Measurements from ENCODE around the gene BRAT1. TPM values are rescaled to one million over a fixed set of nuclear protein-coding genes. Genes with fewer than 3 reads are reported as not detected.

Gene BRAT1
- total and polyA plus RNA-seq, 8 donors: 16.3 to 119 (median 27.4) TPM

DNA sequence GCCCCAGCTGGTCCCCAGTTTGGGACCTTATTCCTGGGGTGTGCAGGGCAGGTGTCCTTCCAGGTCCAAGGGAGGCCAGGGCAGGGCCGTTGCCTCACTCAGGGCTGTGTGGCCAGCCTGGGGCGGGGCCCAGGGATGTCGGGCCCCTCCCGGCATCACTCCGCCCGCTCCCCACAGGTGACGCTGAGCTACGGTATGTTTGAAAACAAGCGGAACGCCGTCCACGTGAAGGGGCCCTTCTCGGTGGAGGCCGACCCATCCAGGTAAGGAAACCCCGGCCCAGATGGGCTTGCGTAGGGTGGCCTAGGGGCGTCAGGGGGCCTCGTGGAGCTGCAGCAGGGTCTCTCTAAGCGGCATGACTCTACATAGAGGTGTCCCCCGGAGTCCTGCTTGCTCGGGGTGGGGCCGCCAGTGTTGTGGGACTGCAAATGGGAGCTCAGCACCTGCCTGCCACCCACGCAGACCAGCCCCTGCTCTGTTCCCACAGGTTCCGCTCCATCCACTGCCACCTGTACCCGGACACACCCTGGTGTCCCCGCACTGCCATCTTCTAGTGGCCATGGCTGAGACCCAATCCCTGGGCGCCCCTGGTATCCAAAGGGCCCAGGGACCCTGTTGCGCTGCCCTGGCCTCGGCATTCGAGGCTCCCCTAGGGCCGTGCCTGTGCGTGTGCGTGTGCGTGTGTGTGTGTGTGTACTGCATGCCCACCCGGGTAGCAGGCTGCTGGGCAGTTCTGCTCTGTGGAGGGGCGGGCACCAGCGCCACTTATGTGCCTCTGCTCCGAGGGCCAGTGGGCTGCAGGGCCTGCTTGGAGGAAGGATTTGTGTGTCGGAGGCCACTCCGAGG is 28.4 kb downstream of the BRAT1 start:
- TF ChIP-seq EP300 (IDR thresholded peaks at IDR 0.05) (no peak), POLR2A (IDR thresholded peaks at IDR 0.05) (no peak), POLR2AphosphoS5 (IDR thresholded peaks at IDR 0.05) (no peak)
- TF ChIP-seq, protein P1, sequence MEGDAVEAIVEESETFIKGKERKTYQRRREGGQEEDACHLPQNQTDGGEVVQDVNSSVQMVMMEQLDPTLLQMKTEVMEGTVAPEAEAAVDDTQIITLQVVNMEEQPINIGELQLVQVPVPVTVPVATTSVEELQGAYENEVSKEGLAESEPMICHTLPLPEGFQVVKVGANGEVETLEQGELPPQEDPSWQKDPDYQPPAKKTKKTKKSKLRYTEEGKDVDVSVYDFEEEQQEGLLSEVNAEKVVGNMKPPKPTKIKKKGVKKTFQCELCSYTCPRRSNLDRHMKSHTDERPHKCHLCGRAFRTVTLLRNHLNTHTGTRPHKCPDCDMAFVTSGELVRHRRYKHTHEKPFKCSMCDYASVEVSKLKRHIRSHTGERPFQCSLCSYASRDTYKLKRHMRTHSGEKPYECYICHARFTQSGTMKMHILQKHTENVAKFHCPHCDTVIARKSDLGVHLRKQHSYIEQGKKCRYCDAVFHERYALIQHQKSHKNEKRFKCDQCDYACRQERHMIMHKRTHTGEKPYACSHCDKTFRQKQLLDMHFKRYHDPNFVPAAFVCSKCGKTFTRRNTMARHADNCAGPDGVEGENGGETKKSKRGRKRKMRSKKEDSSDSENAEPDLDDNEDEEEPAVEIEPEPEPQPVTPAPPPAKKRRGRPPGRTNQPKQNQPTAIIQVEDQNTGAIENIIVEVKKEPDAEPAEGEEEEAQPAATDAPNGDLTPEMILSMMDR (IDR thresholded peaks at IDR 0.05): no peak
- Histone ChIP-seq H3K4me1 (peaks cover 96 to 100% (median 98%) of the 10 kb centered on the region in 4 donors), H3K27me3 (peaks cover 0 to 73% (median 0%) of the 10 kb centered on the region in 3 donors), H3K36me3 (peaks cover 9 to 42% (median 27%) of the 10 kb centered on the region in 4 donors), H3K27ac (peak overlapping the region in 3 of 5 donors; percentile 88 to 92 (median 90)), H3K4me3 (no peak overlapping the region), H3K9me3 (no peaks in the 10 kb centered on the region)
- WGBS, 5 donors: 75 to 85% (median 80%) methylated on average over 28 to 40 of the region's 40 CpGs
- intact Hi-C loops (cut with DNase I; ENCODE audit: low total_unique reads): no loop called here
- peak in 1 of 2 donors; percentile 42 for DNase-seq

DNA sequence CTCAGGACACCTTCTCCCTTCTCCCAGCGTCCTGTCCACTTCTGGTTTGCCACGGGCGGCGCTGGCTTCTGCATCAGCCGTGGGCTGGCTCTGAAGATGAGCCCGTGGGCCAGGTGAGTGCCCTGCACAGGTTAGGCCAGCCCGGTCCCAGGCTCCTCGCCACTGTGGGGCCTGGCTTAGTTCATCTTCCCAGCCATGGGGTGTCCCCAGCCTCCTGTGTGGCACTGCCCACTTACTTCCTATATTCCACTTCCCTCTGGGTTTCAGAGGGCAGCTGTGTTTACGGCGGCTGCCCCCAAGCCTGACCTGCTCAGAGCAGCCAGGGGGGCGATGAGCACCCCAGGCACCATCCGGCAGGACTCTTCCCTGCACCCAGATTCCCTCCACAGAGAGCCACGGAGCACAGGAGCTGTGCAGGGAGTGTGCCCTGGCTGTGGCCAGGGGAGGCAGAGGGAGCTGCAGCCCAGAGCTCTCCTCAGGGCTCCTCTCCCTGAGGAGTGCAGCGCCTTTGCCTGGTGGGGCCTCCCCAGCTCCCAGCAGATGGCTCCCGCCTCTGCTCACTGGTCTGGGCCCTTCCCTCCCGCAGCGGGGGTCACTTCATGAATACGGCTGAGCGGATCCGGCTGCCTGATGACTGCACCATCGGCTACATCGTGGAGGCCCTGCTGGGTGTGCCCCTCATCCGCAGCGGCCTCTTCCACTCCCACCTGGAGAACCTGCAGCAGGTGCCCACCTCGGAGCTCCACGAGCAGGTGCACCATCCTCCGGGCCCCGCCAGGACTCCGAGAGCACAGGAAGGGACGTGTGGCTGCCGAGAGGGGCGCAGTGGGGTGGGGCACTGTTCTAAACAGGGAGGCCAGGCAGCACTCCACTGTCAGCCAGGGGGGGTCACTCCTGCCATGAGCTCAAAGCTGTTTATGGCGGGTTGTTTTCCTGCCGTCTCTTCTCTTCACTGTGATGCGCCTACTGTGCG is 29.4 kb downstream of the BRAT1 start:
- intact Hi-C loops (cut with DNase I; ENCODE audit: low total_unique reads): no loop called here
- Histone ChIP-seq H3K36me3 (peaks cover 9 to 42% (median 27%) of the 10 kb centered on the region in 4 donors), H3K4me1 (peaks cover 97 to 100% (median 99%) of the 10 kb centered on the region in 4 donors), H3K4me3 (peak overlapping the region in 1 of 4 donors; percentile 8), H3K9me3 (no peaks in the 10 kb centered on the region), H3K27ac (peak overlapping the region; percentile 84 to 97 (median 92)), H3K27me3 (peaks cover 0 to 73% (median 5%) of the 10 kb centered on the region in 3 donors)
- WGBS, 5 donors: 77 to 83% (median 80%) methylated on average over 23 to 36 of the region's 36 CpGs
- DNase-seq: peak in 1 of 2 donors; percentile 54
- TF ChIP-seq POLR2A (IDR thresholded peaks at IDR 0.05) (no peak), POLR2AphosphoS5 (IDR thresholded peaks at IDR 0.05) (no peak), EP300 (IDR thresholded peaks at IDR 0.05) (no peak)
- TF ChIP-seq, protein P1 (IDR thresholded peaks at IDR 0.05): no peak

DNA sequence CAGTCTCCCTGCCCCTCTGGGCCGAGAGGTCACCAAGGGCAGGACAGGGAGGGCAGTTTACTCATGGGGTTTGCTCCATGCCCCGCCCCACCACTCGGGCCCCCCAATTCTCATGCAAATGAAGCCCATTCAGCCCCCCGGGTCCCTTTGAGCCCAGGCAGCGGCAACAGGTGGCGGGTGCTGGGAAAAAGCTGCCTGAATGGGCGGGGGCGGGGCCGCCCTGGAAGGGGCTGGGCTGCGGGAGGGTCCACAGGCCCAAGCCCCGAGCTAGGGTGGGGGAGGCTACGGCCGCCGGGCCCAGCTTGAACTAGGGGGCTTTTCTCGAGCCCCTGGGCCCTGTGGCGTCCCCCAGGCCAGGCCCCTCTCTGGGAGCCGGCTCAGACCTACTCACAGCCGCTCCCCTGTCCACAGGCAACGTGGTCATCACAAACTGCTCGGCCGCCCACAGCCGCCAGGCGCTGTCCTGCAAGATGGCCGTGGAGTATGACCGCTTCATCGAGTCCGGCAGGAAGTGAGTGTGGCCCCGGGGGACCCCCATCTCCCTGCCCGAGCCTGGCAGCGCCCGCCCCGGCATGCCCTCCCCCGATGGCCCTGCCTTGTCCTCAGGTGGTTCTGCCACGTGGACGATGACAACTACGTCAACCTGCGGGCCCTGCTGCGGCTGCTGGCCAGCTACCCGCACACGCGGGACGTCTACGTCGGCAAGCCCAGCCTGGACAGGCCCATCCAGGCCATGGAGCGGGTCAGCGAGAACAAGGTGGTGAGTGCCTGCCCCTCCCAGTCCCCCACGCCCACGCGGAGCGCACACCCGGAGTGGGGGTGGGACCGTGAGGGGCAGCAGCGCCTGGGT is 30.3 kb downstream of the BRAT1 start:
- Histone ChIP-seq H3K4me3 (peak overlapping the region in 2 of 4 donors; percentile 8 to 78), H3K27ac (peak overlapping the region; percentile 84 to 97 (median 92)), H3K36me3 (peaks cover 9 to 42% (median 27%) of the 10 kb centered on the region in 4 donors), H3K9me3 (no peaks in the 10 kb centered on the region), H3K27me3 (peaks cover 0 to 73% (median 8%) of the 10 kb centered on the region in 3 donors), H3K4me1 (peaks cover 97 to 100% (median 99%) of the 10 kb centered on the region in 4 donors)
- no peak for DNase-seq
- TF ChIP-seq, protein P1 (IDR thresholded peaks at IDR 0.05): no peak
- TF ChIP-seq POLR2A (IDR thresholded peaks at IDR 0.05): no peak
- no peak for TF ChIP-seq POLR2AphosphoS5 (IDR thresholded peaks at IDR 0.05)
- TF ChIP-seq EP300 (IDR thresholded peaks at IDR 0.05): no peak
- 51 to 81% (median 69%) methylated on average over 40 to 53 of the region's 53 CpGs for WGBS, 5 donors
- intact Hi-C loops (cut with DNase I; ENCODE audit: low total_unique reads): no loop called here
